Activated CD4-positive, alpha-beta T cell treated with anti-CD3 and anti-CD28 coated beads, Interleukin-2, amount 50 U/mL, for 4 hours (primary cell): ENCODE measurements around the gene SASH1.
"Not testable (repeated sequence)": the region's sequence is repeated elsewhere in the genome, so short reads cannot be mapped to it uniquely, and the experiment has no call there.

Source experiments
- DNase-seq, 2 experiments: peaks; one replicate each; pipeline ENCODE4 v3.0.0-alpha.2; 2020

SASH1 gene

GRCh38 chr6:148329596-148330381, 12.8 kb upstream of the SASH1 start:
- no peak for DNase-seq

GRCh38 chr6:148332088-148332487, 10.6 kb upstream of the SASH1 start:
- no peak for DNase-seq

- DNase-seq, result no peak
Measured at GRCh38 chr6:148336901-148337300, 5.7 kb upstream of the SASH1 start.

GRCh38 chr6:148339766-148340165, 2.9 kb upstream of the SASH1 start:
- no peak for DNase-seq

GRCh38 chr6:148340586-148341297, 1.9 kb upstream of the SASH1 start:
- no peak for DNase-seq

- no peak for DNase-seq
Measured at GRCh38 chr6:148342100-148342349, 613 bp upstream of the SASH1 start.

GRCh38 chr6:148343047-148343782, 577 bp downstream of the SASH1 start:
- no peak for DNase-seq

GRCh38 chr6:148345176-148345575, 2.5 kb downstream of the SASH1 start:
- no peak for DNase-seq

GRCh38 chr6:148345578-148345977, 2.9 kb downstream of the SASH1 start:
- no peak for DNase-seq

- no peak for DNase-seq
Measured at GRCh38 chr6:148346681-148347440, 4.2 kb downstream of the SASH1 start.

- DNase-seq, result no peak
Measured at GRCh38 chr6:148347441-148348054, 4.9 kb downstream of the SASH1 start.

GRCh38 chr6:148348335-148348734, 5.7 kb downstream of the SASH1 start:
- no peak for DNase-seq

GRCh38 chr6:148348778-148349177, 6.1 kb downstream of the SASH1 start:
- DNase-seq, result no peak

- no peak for DNase-seq
Measured at GRCh38 chr6:148349466-148349865, 6.8 kb downstream of the SASH1 start.

- DNase-seq, result no peak
Measured at GRCh38 chr6:148351309-148351708, 8.7 kb downstream of the SASH1 start.

- not testable (repeated sequence) for DNase-seq
Measured at GRCh38 chr6:148352421-148352820, 9.8 kb downstream of the SASH1 start.

- no peak for DNase-seq
Measured at GRCh38 chr6:148358196-148358785, 15.7 kb downstream of the SASH1 start.

- no peak for DNase-seq
Measured at GRCh38 chr6:148359228-148359627, 16.6 kb downstream of the SASH1 start.

- DNase-seq, result no peak
Measured at GRCh38 chr6:148364056-148364824, 21.6 kb downstream of the SASH1 start.

- no peak for DNase-seq
Measured at GRCh38 chr6:148365041-148365440, 22.4 kb downstream of the SASH1 start.

- no peak for DNase-seq
Measured at GRCh38 chr6:148367411-148368024, 24.9 kb downstream of the SASH1 start.
